Spleen (tissue), 11 donors: ENCODE results near the gene APBA3. TPM values are rescaled to one million over a fixed set of nuclear protein-coding genes. Genes with fewer than 3 reads are reported as not detected.
A peak's percentile ranks its signal among the peaks of the same experiment; 100 is the strongest.

Source experiments
- DNase-seq: peaks from one replicate; pipeline ENCODE4 v3.0.0-alpha.2; 2020
- H3K27ac ChIP-seq, 8 donors: fragments of 200-600 bp; sonication (generic) in 7 of 8; 1 replicate in 4 of 8; 2 replicates in 4 of 8; pipeline versions ENCODE4 v1.5.0 to v1.8.0; 2016 to 2021; ENCODE audit warnings: inconsistent platforms in 4 of 8, mild to moderate bottlenecking in 4 of 8, moderate library complexity in 1 of 8
- H3K27me3 ChIP-seq, 7 donors: fragments of 200-600 bp; sonication (generic) in 6 of 7; replicated peaks in 1 of 7; 1 replicate in 4 of 7; 2 replicates in 3 of 7; pipeline versions ENCODE4 v1.5.0 to v1.8.0; 2016 to 2021; ENCODE audit warnings: inconsistent platforms in 3 of 7, mild to moderate bottlenecking in 1 of 7
- H3K36me3 ChIP-seq, 6 donors: fragments of 200-600 bp; sonication (generic) in 5 of 6; 1 replicate in 4 of 6; 2 replicates in 2 of 6; pipeline versions ENCODE4 v1.5.0 to v1.8.0; 2016 to 2021; ENCODE audit warnings: inconsistent platforms in 2 of 6
- H3K4me1 ChIP-seq, 6 donors: fragments of 200-600 bp; sonication (generic) in 5 of 6; 1 replicate in 3 of 6; 2 replicates in 3 of 6; pipeline versions ENCODE4 v1.5.0 to v1.8.0; 2016 to 2021; ENCODE audit warnings: inconsistent platforms in 3 of 6
- H3K4me3 ChIP-seq, 8 donors: fragments of 200-600 bp; sonication (generic) in 7 of 8; 1 replicate in 4 of 8; 2 replicates in 4 of 8; pipeline versions ENCODE4 v1.5.0 to v1.8.0; 2016 to 2021; ENCODE audit warnings: inconsistent platforms in 4 of 8, mild to moderate bottlenecking in 4 of 8, moderate library complexity in 2 of 8
- H3K9me3 ChIP-seq, 8 donors: fragments of 200-600 bp; sonication (generic) in 7 of 8; 1 replicate in 4 of 8; 2 replicates in 4 of 8; pipeline versions ENCODE4 v1.5.0 to v1.8.0; 2016 to 2021; ENCODE audit warnings: inconsistent platforms in 4 of 8
- POLR2A ChIP-seq, 3 donors: fragments of 450-650 bp; IDR thresholded peaks; one replicate each; pipeline ENCODE4 v1.5.1; 2017; ENCODE audit warnings: antibody characterized with exemption in 3 of 3, mild to moderate bottlenecking in 1 of 3
- POLR2AphosphoS5 ChIP-seq, 3 donors: sonication (generic); formaldehyde crosslinking; IDR thresholded peaks; one replicate each; pipeline ENCODE4 v1.5.1; 2017; ENCODE audit warnings: antibody characterized with exemption in 3 of 3
- WGBS, 5 donors: extraction: QIAGEN DNeasy Blood & Tissue Kit in 3 of 5; methylation state at CpG; one replicate each; pipeline versions ENCODE4 v1.1.5 to v1.1.7; 2013 to 2018; 5-methylcytosine and 5-hydroxymethylcytosine counted together
- intact Hi-C: fragments of 100-400 bp; cut with DNase I; formaldehyde crosslinking; loops from one replicate; pipeline ENCODE4 v1.15.0; 2023; ENCODE audit warnings: low total_unique reads
- polyA plus RNA-seq, 3 donors: library from polyadenylated mRNA; stranded (reverse); fragments of 200-250 nt; gene quantifications; one replicate each; pipeline ENCODE4 v1.2.1, GENCODE V29; 2013
- total RNA-seq, 7 donors: library from RNA; depleted of rRNA in 3 of 7; stranded (reverse); fragments of >200 nt in 3 of 7; fragmentation: NEBNext Ultra II Directional in 4 of 7; extraction: Animal tissue kit (Norgen Biotek cat#: 25700) in 4 of 7; gene quantifications; one replicate each; pipeline versions ENCODE4 v1.1.0 to v1.2.1, GENCODE V29; 2016 to 2021
- TF ChIP-seq, protein P1 (sequence below), 11 experiments: fragments of 200-600 bp in 7 of 11; fragments of 450-650 bp in 4 of 11; sonication (generic) in 4 of 11; IDR thresholded peaks in 8 of 11; conservative IDR thresholded peaks in 3 of 11; 1 replicate in 7 of 11; 2 replicates in 4 of 11; pipeline versions ENCODE4 v1.4.0 to v1.8.0; 2016 to 2021; ENCODE audit warnings: antibody characterized with exemption in 11 of 11, inconsistent platforms in 4 of 11, mild to moderate bottlenecking in 1 of 11
- donor health status: healthy with polysubstance abuse.
- donor health status: DM: no; HTN: no; CAD: no; lungs with moderate emphysema.
- donor health status: DM: no; HTN: no; CAD: no.
- donor health status: Bipolar disorder and iron deficiency.
- donor health status: healthy.
- donor health status: DM: no; HTN: no; CAD: no.
- donor health status: DM: yes; HTN: yes; CAD: no.

Gene APBA3
- total and polyA plus RNA-seq, 10 donors, result 17.1 to 37.1 (median 31.9) TPM

DNA sequence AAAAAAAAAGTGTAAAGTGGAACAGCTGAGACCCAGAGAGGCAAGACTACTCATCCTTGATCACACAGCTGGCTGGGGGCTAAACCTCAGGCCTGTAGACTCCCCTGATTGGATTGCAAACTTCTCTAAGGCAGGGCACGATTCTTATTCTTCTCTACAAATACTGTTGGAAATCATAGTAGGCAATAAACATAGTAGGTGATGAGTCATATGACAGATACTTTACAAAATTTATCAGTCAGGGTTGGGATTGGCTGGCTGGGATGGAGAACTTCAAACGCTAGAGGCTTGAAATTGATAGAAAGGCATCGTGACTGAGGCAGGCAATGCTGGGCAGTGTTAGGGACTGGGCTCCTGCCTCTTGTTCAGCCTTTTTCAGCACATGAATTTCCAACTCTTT lies 30.6 kb upstream of the APBA3 start:
- DNase-seq, result no peak
- peaks cover 0 to 2% (median 0%) of the 10 kb centered on the region in 7 donors for H3K27me3 ChIP-seq
- H3K4me3 ChIP-seq, result no peak overlapping the region
- intact Hi-C loops, result no loop called here
- no peaks in the 10 kb centered on the region for H3K4me1 ChIP-seq
- no peak for TF ChIP-seq POLR2AphosphoS5 (IDR thresholded peaks at IDR 0.05)
- no peak for TF ChIP-seq POLR2A (IDR thresholded peaks at IDR 0.05)
- TF ChIP-seq, protein P1, sequence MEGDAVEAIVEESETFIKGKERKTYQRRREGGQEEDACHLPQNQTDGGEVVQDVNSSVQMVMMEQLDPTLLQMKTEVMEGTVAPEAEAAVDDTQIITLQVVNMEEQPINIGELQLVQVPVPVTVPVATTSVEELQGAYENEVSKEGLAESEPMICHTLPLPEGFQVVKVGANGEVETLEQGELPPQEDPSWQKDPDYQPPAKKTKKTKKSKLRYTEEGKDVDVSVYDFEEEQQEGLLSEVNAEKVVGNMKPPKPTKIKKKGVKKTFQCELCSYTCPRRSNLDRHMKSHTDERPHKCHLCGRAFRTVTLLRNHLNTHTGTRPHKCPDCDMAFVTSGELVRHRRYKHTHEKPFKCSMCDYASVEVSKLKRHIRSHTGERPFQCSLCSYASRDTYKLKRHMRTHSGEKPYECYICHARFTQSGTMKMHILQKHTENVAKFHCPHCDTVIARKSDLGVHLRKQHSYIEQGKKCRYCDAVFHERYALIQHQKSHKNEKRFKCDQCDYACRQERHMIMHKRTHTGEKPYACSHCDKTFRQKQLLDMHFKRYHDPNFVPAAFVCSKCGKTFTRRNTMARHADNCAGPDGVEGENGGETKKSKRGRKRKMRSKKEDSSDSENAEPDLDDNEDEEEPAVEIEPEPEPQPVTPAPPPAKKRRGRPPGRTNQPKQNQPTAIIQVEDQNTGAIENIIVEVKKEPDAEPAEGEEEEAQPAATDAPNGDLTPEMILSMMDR (IDR thresholded peaks at IDR 0.05 in 8 of 11, conservative IDR thresholded peaks at IDR 0.05 in 3 of 11), result no peak
- peaks cover 0 to 22% (median 15%) of the 10 kb centered on the region in 8 donors for H3K9me3 ChIP-seq
- no peaks in the 10 kb centered on the region for H3K36me3 ChIP-seq
- H3K27ac ChIP-seq, result no peak overlapping the region
- 81 to 95% (median 89%) methylated on average over 3 of the region's 3 CpGs for WGBS, 5 donors

DNA sequence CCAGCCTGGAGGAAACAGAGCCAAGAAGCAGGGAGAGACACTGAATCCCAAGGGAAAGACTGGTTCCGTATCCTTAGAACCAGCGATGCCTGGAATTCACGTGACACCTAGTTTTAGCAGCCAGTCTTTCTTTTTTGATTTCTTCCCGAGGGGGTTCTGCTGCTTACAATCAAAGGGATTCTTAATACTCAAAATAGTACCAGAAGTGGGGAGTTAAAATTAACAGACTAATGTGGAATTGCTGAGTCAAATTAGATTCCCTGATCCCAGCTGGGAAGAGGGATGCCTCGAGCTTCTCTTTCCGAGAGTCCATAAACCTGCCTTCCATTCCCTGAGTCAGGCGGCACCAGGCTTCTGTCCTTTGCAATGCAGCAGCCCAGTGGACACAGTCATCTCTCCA lies 29.4 kb upstream of the APBA3 start:
- DNase-seq, result no peak
- Histone ChIP-seq H3K36me3 (no peaks in the 10 kb centered on the region), H3K27me3 (peaks cover 0 to 13% (median 2%) of the 10 kb centered on the region in 7 donors), H3K4me1 (peaks cover 0 to 9% (median 4%) of the 10 kb centered on the region in 6 donors), H3K9me3 (peaks cover 0 to 10% (median 4%) of the 10 kb centered on the region in 8 donors), H3K27ac (no peak overlapping the region), H3K4me3 (no peak overlapping the region)
- intact Hi-C loops, result no loop called here
- 75 to 92% (median 83%) methylated on average over 7 of the region's 7 CpGs for WGBS, 5 donors
- TF ChIP-seq POLR2AphosphoS5 (IDR thresholded peaks at IDR 0.05), result no peak
- no peak for TF ChIP-seq POLR2A (IDR thresholded peaks at IDR 0.05)
- TF ChIP-seq, protein P1 (IDR thresholded peaks at IDR 0.05 in 8 of 11, conservative IDR thresholded peaks at IDR 0.05 in 3 of 11), result no peak

DNA sequence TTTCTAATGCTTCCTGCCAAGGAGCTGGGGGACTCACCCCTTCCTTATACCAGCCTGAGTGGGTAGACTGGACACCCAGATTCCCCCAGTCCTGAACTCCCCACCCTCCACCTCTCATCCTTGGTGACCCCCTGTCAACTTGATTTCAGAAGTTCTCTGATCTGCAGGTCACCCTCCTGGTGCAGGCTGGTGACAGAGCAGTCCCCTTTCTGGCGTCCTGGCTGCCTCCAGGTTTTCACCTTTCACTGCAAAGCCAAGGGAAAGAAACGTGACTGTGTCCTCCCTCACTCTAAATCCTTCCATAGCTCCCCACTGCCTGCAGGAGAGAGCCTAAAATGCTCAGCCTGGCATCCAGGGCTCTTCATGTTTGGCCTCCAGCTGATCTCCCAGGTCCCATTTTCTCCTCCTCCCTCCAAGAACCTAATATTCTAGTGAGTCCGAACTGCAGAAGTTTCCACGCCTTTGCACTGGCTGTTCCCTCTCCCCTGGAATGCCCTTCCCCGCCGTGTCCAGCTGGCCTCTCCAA lies 28.8 kb upstream of the APBA3 start:
- no peak overlapping the region for H3K4me3 ChIP-seq
- peaks cover 0 to 8% (median 3%) of the 10 kb centered on the region in 8 donors for H3K9me3 ChIP-seq
- H3K4me1 ChIP-seq, result peaks cover 3 to 16% (median 10%) of the 10 kb centered on the region in 6 donors
- DNase-seq, result no peak
- intact Hi-C loops, result no loop called here
- 72 to 85% (median 81%) methylated on average over 6 of the region's 6 CpGs for WGBS, 5 donors
- no peaks in the 10 kb centered on the region for H3K36me3 ChIP-seq
- peak overlapping the region in 2 of 8 donors; percentile 13 to 61 for H3K27ac ChIP-seq
- TF ChIP-seq, protein P1 (IDR thresholded peaks at IDR 0.05 in 8 of 11, conservative IDR thresholded peaks at IDR 0.05 in 3 of 11), result no peak
- TF ChIP-seq POLR2AphosphoS5 (IDR thresholded peaks at IDR 0.05) (no peak), POLR2A (IDR thresholded peaks at IDR 0.05) (no peak)
- peaks cover 0 to 20% (median 9%) of the 10 kb centered on the region in 7 donors for H3K27me3 ChIP-seq

DNA sequence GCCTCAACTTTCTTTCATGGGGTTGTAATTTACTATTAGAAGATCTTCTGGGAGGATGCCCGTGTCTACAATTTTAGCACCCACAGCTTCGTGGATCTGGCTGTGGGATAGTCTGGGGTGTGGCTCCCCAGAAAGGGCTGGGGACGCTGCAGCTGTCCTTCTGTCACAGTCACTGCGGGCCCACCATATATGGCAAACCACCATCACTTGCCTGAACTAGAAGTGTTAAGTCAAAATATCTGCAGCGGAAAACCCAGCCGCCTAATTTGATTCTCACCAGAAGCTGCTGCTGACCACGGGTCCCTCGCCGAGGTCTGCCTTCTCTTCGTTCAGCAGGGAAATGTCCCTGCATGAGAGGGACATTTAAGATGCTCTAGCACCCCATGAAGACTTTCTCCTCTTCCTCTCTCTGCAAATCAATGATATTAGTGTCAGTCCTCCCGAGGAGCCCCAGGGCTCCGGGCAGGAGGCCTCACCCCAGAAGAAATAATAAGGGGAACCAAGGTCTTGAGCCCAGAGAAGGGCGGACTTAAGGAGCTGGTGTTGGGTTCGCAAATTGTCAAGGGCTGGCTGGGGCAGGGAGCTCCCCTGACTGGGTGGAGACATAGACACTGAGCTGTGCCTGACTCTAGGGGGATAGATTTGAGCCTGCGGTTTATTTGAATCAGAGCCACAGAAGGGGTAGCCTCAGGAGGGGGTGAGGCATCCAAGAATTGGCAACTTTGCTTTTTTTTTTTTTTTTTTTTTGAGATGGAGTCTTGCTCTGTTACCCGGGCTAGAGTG lies 27.7 kb upstream of the APBA3 start:
- Histone ChIP-seq H3K9me3 (peaks cover 0 to 8% (median 3%) of the 10 kb centered on the region in 8 donors), H3K36me3 (peaks cover 0 to under 1% (median 0%) of the 10 kb centered on the region in 6 donors), H3K27me3 (peaks cover 0 to 30% (median 16%) of the 10 kb centered on the region in 7 donors), H3K27ac (peak overlapping the region in 5 of 8 donors; percentile 36 to 68 (median 48)), H3K4me3 (no peak overlapping the region), H3K4me1 (peaks cover 4 to 26% (median 19%) of the 10 kb centered on the region in 6 donors)
- intact Hi-C loops, result no loop called here
- 46 to 58% (median 53%) methylated on average over 15 to 16 of the region's 16 CpGs for WGBS, 5 donors
- peak; percentile 74 for DNase-seq
- TF ChIP-seq, protein P1 (IDR thresholded peaks at IDR 0.05 in 8 of 11, conservative IDR thresholded peaks at IDR 0.05 in 3 of 11), result no peak
- TF ChIP-seq POLR2AphosphoS5 (IDR thresholded peaks at IDR 0.05) (no peak), POLR2A (IDR thresholded peaks at IDR 0.05) (no peak)
